D721Med (cell line): ENCODE results near the gene SNRNP70.

Experiments
- DNase-seq: peaks from one replicate; pipeline ENCODE4 v3.0.0; 2011; ENCODE audit warnings: low spot score; ENCODE audit not compliant: insufficient read length
- FAIRE-seq: peaks from 2 replicates; lab custom pipeline; 2011; peaks lifted over from hg19 to GRCh38; lab: Jason Lieb, UNC
- CTCF ChIP-seq: IDR thresholded peaks from 2 replicates; pipeline ENCODE4 v1.5.1; 2012; ENCODE audit warnings: mild to moderate bottlenecking, control low read depth; ENCODE audit not compliant: insufficient read depth; ENCODE audit errors: missing control alignments

Gene SNRNP70

DNA sequence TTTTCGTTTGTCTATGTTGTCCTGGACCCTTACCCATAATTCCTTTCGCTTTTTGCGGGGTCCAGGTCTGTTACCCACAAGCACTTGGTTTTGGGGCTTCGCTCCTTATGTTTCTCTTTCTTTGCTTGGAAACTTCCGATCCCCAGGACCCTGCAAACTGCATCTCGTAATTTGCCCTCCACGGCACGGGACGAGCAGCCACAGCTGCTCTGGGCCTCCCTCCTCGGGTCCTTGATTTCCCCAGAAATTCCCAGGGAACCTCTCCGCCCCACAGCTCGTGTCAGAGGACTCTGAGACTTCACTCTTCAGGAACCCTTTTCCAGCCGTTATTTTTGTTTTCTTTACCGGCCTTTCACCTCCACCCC is 599 bp downstream of the SNRNP70 start:
- TF ChIP-seq CTCF = no peak
- DNase-seq = no peak
- no peak for FAIRE-seq

DNA sequence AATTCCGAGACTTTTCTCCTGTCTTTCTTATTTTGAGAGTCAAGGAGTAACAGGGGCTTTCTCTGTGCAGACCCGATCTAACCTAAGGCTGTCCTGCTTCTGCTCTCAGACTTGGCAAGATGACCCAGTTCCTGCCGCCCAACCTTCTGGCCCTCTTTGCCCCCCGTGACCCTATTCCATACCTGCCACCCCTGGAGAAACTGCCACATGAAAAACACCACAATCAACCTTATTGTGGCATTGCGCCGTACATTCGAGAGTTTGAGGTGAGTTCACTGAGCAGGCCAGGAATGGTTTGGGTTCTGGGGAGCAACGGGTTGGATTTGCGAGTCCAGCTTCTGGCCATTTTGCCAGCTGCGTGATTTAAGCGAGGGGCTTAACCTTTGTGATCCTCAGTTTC is 1.0 kb downstream of the SNRNP70 start:
- TF ChIP-seq CTCF = no peak
- DNase-seq = no peak

DNA sequence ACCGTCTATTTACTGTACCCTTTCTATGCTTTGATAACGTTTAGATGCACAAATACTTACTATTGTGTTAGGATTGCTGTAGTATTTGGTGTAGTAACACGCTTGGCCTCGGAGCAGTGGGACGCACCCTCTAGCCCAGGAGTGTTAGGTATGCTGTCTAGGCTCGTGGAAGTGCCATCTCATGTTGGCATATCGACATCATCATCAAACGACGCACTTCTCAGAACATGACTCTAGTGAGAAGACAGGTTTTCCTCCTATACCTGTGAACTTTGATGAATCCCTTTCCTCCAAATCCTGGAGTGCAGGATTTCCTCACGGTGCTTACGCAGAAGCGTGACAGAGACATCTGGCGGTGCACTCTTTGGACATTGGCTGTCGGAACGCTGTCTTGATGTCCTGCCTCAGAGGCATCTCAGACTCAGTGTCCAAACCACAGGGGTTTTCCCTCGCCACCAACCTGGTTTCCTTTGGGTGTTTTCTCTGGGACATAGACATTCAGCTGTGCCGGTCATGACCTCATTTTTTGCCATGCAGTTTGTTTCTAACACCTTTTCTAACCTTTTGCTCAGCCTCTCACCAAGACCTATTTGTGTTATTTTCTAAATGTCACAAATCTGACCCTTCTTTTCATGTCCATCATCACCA is 6.3 kb downstream of the SNRNP70 start:
- no peak for TF ChIP-seq CTCF
- FAIRE-seq (no peak), DNase-seq (no peak)

More for the DNA sequence above, 1.0 kb downstream of the SNRNP70 start:
- FAIRE-seq = no peak

DNA sequence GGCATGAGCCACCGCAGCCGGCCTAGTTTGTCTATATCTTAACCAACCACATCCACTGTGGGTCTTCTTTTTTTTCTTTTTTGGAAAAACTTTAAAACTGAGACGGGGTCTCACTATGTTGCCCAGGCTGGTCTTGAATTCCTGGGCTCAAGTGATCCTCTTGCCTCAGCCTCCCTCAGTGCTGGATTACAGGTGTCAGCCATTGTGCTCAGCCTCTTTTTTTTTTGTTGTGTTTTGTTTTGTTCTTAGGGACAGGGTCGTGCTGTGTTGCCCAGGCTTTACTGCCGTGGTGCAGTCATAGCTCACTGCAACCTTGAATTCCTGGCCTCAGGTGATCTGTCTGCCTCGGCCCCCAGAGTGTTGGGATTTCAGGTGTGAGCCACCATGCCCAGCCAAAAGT is 7.4 kb downstream of the SNRNP70 start:
- TF ChIP-seq CTCF = no peak
- no peak for FAIRE-seq
- no peak for DNase-seq

DNA sequence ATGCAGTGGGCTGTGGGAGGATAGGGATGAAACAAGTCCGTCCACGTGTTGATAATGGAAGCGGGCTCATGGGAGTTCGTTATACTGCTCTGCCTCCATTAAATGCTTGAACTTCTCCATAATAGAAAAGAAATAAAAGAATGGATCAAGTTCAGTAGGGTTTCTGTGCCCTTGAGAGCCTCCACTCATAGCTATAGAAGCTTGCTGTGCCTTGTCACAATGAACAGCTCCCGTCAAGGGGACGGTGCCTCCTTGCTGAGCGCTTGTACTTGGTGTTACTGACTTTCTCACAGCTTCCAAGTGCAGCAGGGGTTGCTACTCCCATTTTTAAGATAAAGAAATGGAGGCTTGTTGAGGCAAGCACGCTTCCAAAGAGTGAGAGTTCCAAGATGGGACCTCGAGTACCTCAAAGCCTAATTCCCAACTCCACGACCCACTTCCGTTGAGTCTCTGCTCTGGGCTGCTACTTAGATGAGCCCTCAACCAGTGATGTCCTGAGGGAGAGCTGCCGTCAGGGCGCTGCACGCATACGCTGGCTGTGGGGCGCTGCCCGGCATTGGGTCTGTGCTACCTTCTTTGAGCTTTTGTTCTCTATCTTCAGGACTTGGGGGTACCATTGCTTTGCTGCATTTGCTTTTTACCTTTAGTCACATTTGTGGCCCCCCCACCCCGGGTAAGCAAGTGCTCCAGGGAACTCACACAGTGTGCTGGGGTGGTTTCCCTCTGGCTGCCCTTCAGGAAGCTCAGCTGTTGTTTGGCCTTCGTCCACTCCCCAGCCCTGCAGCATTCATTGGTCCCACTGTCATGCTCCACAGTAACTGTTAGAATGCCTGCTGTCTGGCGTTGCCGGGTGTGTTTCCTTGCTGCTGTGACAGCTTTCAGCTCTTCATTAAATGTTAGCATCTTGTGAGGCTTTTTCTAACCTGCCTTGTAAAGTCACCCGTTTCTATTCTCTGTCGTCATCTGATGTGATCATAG is 9.5 kb downstream of the SNRNP70 start:
- TF ChIP-seq CTCF = no peak
- DNase-seq = no peak
- FAIRE-seq = no peak

DNA sequence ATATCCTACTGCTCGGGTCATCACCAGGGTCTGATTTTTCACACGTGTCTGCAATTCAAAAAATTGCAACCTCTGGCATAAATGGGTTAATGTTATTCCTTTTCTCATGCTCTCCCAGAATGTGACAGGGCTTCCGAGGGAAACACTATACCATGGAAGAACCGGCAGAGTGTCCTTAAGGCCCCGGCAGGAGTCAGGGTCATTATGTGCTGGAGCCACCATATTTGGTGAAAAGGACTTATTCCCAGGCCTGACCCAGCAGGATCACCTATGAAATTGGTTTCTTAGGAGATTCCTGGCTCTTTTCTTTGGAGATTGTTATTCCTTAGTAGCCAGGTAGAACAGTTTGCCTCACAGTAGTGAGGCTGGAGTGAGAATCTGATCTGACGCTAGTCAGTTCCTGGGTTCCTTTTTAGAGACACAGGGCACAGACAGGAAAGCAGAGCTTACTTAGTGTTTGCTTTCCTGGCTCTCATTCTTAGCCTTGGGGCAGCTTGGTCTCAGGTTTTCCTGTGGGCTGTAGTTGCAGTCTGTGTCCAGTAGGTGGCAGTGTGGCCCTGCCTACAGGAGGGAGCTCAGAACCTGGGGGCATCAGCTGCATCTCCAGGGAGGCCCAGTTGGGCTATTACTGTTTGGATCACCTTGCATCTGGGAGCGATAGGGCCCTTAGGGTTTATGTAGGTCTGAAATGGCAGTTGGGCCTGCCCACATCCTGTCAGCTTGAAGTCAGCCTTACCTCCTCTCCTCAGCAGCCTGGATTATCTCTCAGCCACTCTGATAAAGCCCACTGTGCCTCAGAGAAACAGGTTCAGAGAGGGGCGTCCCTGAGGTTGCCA is 12.4 kb downstream of the SNRNP70 start:
- peak; percentile 96 for TF ChIP-seq CTCF
- FAIRE-seq = no peak
- DNase-seq = peak; percentile 78
